WERI-Rb-1 (cell line): ENCODE results near the gene AFF3.

Experiments
- DNase-seq: peaks from one replicate; pipeline ENCODE4 v3.0.0-alpha.2; 2020
- H3K27ac ChIP-seq: fragments of 250-450 bp; sonication (Bioruptor Pico); 2 replicates; pipeline ENCODE4 v1.5.1; 2020; ENCODE audit warnings: mild to moderate bottlenecking, moderate library complexity
- H3K27me3 ChIP-seq: fragments of 250-450 bp; sonication (Bioruptor Pico); 2 replicates; pipeline ENCODE4 v1.5.1; 2021; ENCODE audit warnings: mild to moderate bottlenecking, low read depth, moderate library complexity; ENCODE audit not compliant: insufficient read depth, severe bottlenecking
- H3K36me3 ChIP-seq: fragments of 250-450 bp; sonication (Bioruptor Pico); 2 replicates; pipeline ENCODE4 v1.5.1; 2020; ENCODE audit warnings: mild to moderate bottlenecking, moderate library complexity
- H3K4me3 ChIP-seq: 2 replicates; pipeline ENCODE4 v1.5.1; 2011; ENCODE audit warnings: low read depth, mild to moderate bottlenecking, control low read depth, low read length
- H3K9me3 ChIP-seq: fragments of 250-450 bp; sonication (Bioruptor Pico); 2 replicates; pipeline ENCODE4 v1.5.1; 2021; ENCODE audit warnings: mild to moderate bottlenecking, moderate library complexity; ENCODE audit not compliant: severe bottlenecking
- CTCF ChIP-seq: IDR thresholded peaks from 2 replicates; pipeline ENCODE4 v1.5.1; 2011; ENCODE audit warnings: low read depth, mild to moderate bottlenecking, control low read depth, inconsistent platforms, low read length

Gene AFF3

GRCh38 chr2:100178085-100178788 is 35.8 kb upstream of the AFF3 start:
- H3K27ac ChIP-seq = no peak overlapping the region
- peak; percentile 58 for TF ChIP-seq CTCF
- no peaks in the 10 kb centered on the region for H3K36me3 ChIP-seq
- DNase-seq = peak; percentile 36
- H3K4me3 ChIP-seq = no peak overlapping the region
- H3K9me3 ChIP-seq = no peaks in the 10 kb centered on the region
- no peaks in the 10 kb centered on the region for H3K27me3 ChIP-seq

DNA sequence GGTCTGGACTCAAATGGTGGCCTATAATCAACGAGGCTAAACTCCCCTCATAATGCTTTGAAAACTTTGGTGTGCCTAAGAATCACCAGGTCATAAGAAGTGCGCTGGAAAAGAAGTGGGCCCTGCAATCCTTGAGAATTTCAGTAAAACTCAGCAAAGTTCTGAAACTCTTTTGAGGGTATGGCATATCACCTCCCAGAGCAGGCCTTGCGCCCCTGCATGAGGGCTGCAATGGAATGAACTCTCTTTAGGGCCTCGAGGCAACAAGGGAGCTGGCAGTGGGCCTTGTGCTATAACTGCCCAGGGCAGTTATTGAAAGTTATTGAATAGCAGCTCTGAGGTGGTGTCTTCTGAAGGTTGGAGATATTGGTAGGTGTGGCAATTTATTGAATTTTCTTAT is 34.5 kb upstream of the AFF3 start:
- no peaks in the 10 kb centered on the region for H3K27me3 ChIP-seq
- TF ChIP-seq CTCF = no peak
- no peaks in the 10 kb centered on the region for H3K9me3 ChIP-seq
- H3K36me3 ChIP-seq = no peaks in the 10 kb centered on the region
- DNase-seq = no peak
- no peak overlapping the region for H3K4me3 ChIP-seq
- no peak overlapping the region for H3K27ac ChIP-seq

GRCh38 chr2:100174026-100174431 is 31.6 kb upstream of the AFF3 start:
- Histone ChIP-seq H3K36me3 (no peaks in the 10 kb centered on the region), H3K27ac (no peak overlapping the region), H3K27me3 (no peaks in the 10 kb centered on the region), H3K9me3 (no peaks in the 10 kb centered on the region), H3K4me3 (no peak overlapping the region)
- TF ChIP-seq CTCF = no peak
- no peak for DNase-seq

GRCh38 chr2:100166701-100167100 is 24.3 kb upstream of the AFF3 start:
- no peaks in the 10 kb centered on the region for H3K27me3 ChIP-seq
- no peak for TF ChIP-seq CTCF
- H3K36me3 ChIP-seq = no peaks in the 10 kb centered on the region
- DNase-seq = no peak
- no peaks in the 10 kb centered on the region for H3K9me3 ChIP-seq
- no peak overlapping the region for H3K4me3 ChIP-seq
- no peak overlapping the region for H3K27ac ChIP-seq

GRCh38 chr2:100163605-100164004 is 21.2 kb upstream of the AFF3 start:
- Histone ChIP-seq H3K9me3 (no peaks in the 10 kb centered on the region), H3K27ac (no peak overlapping the region), H3K4me3 (no peak overlapping the region), H3K27me3 (no peaks in the 10 kb centered on the region), H3K36me3 (no peaks in the 10 kb centered on the region)
- DNase-seq = no peak
- no peak for TF ChIP-seq CTCF
